Body of pancreas (tissue), 4 donors: ENCODE measurements around the gene BRIP1.

ENCODE experiments used
- POLR2A ChIP-seq, 3 donors: fragments of 450-650 bp; IDR thresholded peaks; one replicate each; pipeline ENCODE4 v1.6.1; 2016; ENCODE audit warnings: antibody characterized with exemption in 3 of 3, mild to moderate bottlenecking in 2 of 3
- TF ChIP-seq, protein P1 (sequence below), 7 experiments: fragments of 450-650 bp in 4 of 7; fragments of 200-600 bp in 3 of 7; sonication (generic) in 3 of 7; IDR thresholded peaks; one replicate each; pipeline ENCODE4 v1.5.1; 2016 to 2019; ENCODE audit warnings: antibody characterized with exemption in 7 of 7

GRCh38 chr17:61670691-61671090 lies 192.6 kb downstream of the BRIP1 start:
- TF ChIP-seq, protein P1, sequence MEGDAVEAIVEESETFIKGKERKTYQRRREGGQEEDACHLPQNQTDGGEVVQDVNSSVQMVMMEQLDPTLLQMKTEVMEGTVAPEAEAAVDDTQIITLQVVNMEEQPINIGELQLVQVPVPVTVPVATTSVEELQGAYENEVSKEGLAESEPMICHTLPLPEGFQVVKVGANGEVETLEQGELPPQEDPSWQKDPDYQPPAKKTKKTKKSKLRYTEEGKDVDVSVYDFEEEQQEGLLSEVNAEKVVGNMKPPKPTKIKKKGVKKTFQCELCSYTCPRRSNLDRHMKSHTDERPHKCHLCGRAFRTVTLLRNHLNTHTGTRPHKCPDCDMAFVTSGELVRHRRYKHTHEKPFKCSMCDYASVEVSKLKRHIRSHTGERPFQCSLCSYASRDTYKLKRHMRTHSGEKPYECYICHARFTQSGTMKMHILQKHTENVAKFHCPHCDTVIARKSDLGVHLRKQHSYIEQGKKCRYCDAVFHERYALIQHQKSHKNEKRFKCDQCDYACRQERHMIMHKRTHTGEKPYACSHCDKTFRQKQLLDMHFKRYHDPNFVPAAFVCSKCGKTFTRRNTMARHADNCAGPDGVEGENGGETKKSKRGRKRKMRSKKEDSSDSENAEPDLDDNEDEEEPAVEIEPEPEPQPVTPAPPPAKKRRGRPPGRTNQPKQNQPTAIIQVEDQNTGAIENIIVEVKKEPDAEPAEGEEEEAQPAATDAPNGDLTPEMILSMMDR (IDR thresholded peaks at IDR 0.05) = no peak
- TF ChIP-seq POLR2A (IDR thresholded peaks at IDR 0.05) = no peak
